SK-N-SH (cell line): Measurements from ENCODE around the gene PTGER1.

Experiments used
- EP300 ChIP-seq, 2 experiments: IDR thresholded peaks; 2 replicates each; pipeline versions ENCODE4 v1.4.0 to v1.6.1; 2012; ENCODE audit warnings: borderline replicate concordance in 1 of 2, low read depth in 1 of 2, low read length in 1 of 2
- MAX ChIP-seq: IDR thresholded peaks from 2 replicates; pipeline ENCODE4 v1.4.0; 2012; ENCODE audit warnings: low read depth
- RFX5 ChIP-seq: IDR thresholded peaks from 2 replicates; pipeline ENCODE4 v1.6.1; 2012; ENCODE audit warnings: mild to moderate bottlenecking, improper control_type of control experiment, low read length
- SMC3 ChIP-seq: IDR thresholded peaks from 2 replicates; pipeline ENCODE4 v1.6.1; 2012; ENCODE audit warnings: low read depth, low read length, improper control_type of control experiment

- no peak for TF ChIP-seq RFX5
- TF ChIP-seq SMC3: no peak
- TF ChIP-seq EP300 (IDR thresholded peaks at IDR 0.05; ENCODE audit: borderline replicate concordance in 1 of 2, low read depth in 1 of 2, low read length in 1 of 2): no peak
- no peak for TF ChIP-seq MAX
These were observed 2.4 kb upstream of the PTGER1 start for GRCh38 chr19:14477418-14478112.
